Measurements from ENCODE around the gene PACS1. TPM values are rescaled to one million over a fixed set of nuclear protein-coding genes. Genes with fewer than 3 reads are reported as not detected.

PACS1 gene
- total and polyA plus RNA-seq, 2 donors (not counting 1 experiment from before 2014, with no cell fraction given), result 131 to 303 TPM

GRCh38 chr11:66235141-66235540 lies 165.1 kb downstream of the PACS1 start:
- no peak overlapping the region for H2AFZ ChIP-seq (ENCODE audit: insufficient read depth, low read depth, low read length, poor library complexity, severe bottlenecking)
- peaks cover 38% of the 10 kb centered on the region for H4K20me1 ChIP-seq (ENCODE audit: control insufficient read depth, insufficient read depth, low read length, poor library complexity, severe bottlenecking)
- intact Hi-C loops (cut with micrococcal nuclease), result no loop called here
- WGBS (ENCODE audit: insufficient coverage), result 100% methylated on average over 3 of the region's 11 CpGs
- no peak overlapping the region for H3K27ac ChIP-seq (ENCODE audit: low read length in 2 of 2)
- H3K4me3 ChIP-seq (ENCODE audit: control extremely low read depth in 1 of 5, extremely low read depth in 1 of 5, insufficient read depth in 1 of 5, low read depth in 2 of 5, low read length in 4 of 5), result no peak overlapping the region
- ChIA-PET CTCF (no interaction called here), POLR2A (no interaction called here)
- H3K9ac ChIP-seq (ENCODE audit: low read length), result no peak overlapping the region
- TF ChIP-seq CTCF (IDR thresholded peaks at IDR 0.05) (no peak), EZH2 (IDR thresholded peaks at IDR 0.05; ENCODE audit: borderline replicate concordance, insufficient read depth, low read depth, low read length, poor library complexity, severe bottlenecking) (no peak)
- H3K27ac Mint-ChIP-seq, result no peak overlapping the region
- peaks cover 1 to 93% of the 10 kb centered on the region in 2 experiments for H3K36me3 ChIP-seq (replicated peaks in 1 of 2; ENCODE audit: control extremely low read depth in 1 of 2, control insufficient read depth in 1 of 2, extremely low read depth in 1 of 2, insufficient read depth in 2 of 2, low read length in 1 of 2)
- H3K4me1 ChIP-seq (ENCODE audit: control insufficient read depth in 2 of 2, insufficient read depth in 2 of 2, low read length in 2 of 2), result no peaks in the 10 kb centered on the region
- H3K4me2 ChIP-seq (replicated peaks; ENCODE audit: low read depth, low read length, poor library complexity, severe bottlenecking), result no peak overlapping the region
- no peaks in the 10 kb centered on the region for H3K9me3 ChIP-seq (ENCODE audit: control extremely low read depth in 1 of 3, control insufficient read depth in 2 of 3, insufficient read depth in 1 of 3, low read length in 2 of 3)
- no peaks in the 10 kb centered on the region for H3K27me3 ChIP-seq (replicated peaks in 1 of 4; ENCODE audit: control extremely low read depth in 1 of 4, control insufficient read depth in 3 of 4, insufficient read depth in 4 of 4, low read length in 3 of 4)
- no peaks in the 10 kb centered on the region for H3K79me2 ChIP-seq (ENCODE audit: control insufficient read depth, insufficient read depth, low read length)
- DNase-seq (no peak), ATAC-seq (ENCODE audit: low read depth) (no peak)
- H3K4me1 Mint-ChIP-seq, result no peaks in the 10 kb centered on the region
- H3K9me3 Mint-ChIP-seq (ENCODE audit: insufficient read depth), result no peaks in the 10 kb centered on the region
- H3K4me3 Mint-ChIP-seq, result no peak overlapping the region
- H3K27me3 Mint-ChIP-seq, result no peaks in the 10 kb centered on the region

GRCh38 chr11:66237867-66238266 lies 167.8 kb downstream of the PACS1 start:
- peaks cover 40% of the 10 kb centered on the region for H4K20me1 ChIP-seq (ENCODE audit: control insufficient read depth, insufficient read depth, low read length, poor library complexity, severe bottlenecking)
- no peaks in the 10 kb centered on the region for H3K9me3 ChIP-seq (ENCODE audit: control extremely low read depth in 1 of 3, control insufficient read depth in 2 of 3, insufficient read depth in 1 of 3, low read length in 2 of 3)
- H3K4me1 ChIP-seq (ENCODE audit: control insufficient read depth in 2 of 2, insufficient read depth in 2 of 2, low read length in 2 of 2), result peaks cover 0 to 11% of the 10 kb centered on the region in 2 donors
- 100% methylated on average over 5 of the region's 6 CpGs for WGBS (ENCODE audit: insufficient coverage)
- intact Hi-C loops (cut with micrococcal nuclease), result no loop called here
- H3K4me3 ChIP-seq (ENCODE audit: control extremely low read depth in 1 of 5, extremely low read depth in 1 of 5, insufficient read depth in 1 of 5, low read depth in 2 of 5, low read length in 4 of 5), result no peak overlapping the region
- no peaks in the 10 kb centered on the region for H3K79me2 ChIP-seq (ENCODE audit: control insufficient read depth, insufficient read depth, low read length)
- no peak overlapping the region for H3K4me3 Mint-ChIP-seq
- no peak overlapping the region for H3K4me2 ChIP-seq (replicated peaks; ENCODE audit: low read depth, low read length, poor library complexity, severe bottlenecking)
- no peak overlapping the region for H2AFZ ChIP-seq (ENCODE audit: insufficient read depth, low read depth, low read length, poor library complexity, severe bottlenecking)
- no peaks in the 10 kb centered on the region for H3K27me3 ChIP-seq (replicated peaks in 1 of 4; ENCODE audit: control extremely low read depth in 1 of 4, control insufficient read depth in 3 of 4, insufficient read depth in 4 of 4, low read length in 3 of 4)
- H3K9ac ChIP-seq (ENCODE audit: low read length), result no peak overlapping the region
- H3K36me3 ChIP-seq (replicated peaks in 1 of 2; ENCODE audit: control extremely low read depth in 1 of 2, control insufficient read depth in 1 of 2, extremely low read depth in 1 of 2, insufficient read depth in 2 of 2, low read length in 1 of 2), result peaks cover 0 to 93% of the 10 kb centered on the region in 2 experiments
- no peak overlapping the region for H3K27ac ChIP-seq (ENCODE audit: low read length in 2 of 2)
- H3K27ac Mint-ChIP-seq, result no peak overlapping the region
- TF ChIP-seq CTCF (IDR thresholded peaks at IDR 0.05) (no peak), EZH2 (IDR thresholded peaks at IDR 0.05; ENCODE audit: borderline replicate concordance, insufficient read depth, low read depth, low read length, poor library complexity, severe bottlenecking) (no peak)
- no peaks in the 10 kb centered on the region for H3K27me3 Mint-ChIP-seq
- no peaks in the 10 kb centered on the region for H3K9me3 Mint-ChIP-seq (ENCODE audit: insufficient read depth)
- ATAC-seq (ENCODE audit: low read depth) (no peak), DNase-seq (no peak)
- ChIA-PET CTCF (no interaction called here), POLR2A (no interaction called here)
- H3K4me1 Mint-ChIP-seq, result peaks cover 8% of the 10 kb centered on the region
